ENCODE measurements around the gene SV2C. TPM values are rescaled to one million over a fixed set of nuclear protein-coding genes. Genes with fewer than 3 reads are reported as not detected.

Gene SV2C
- total and polyA plus RNA-seq, 2 donors from 2014 or later: 0.13 TPM; not detected in 1

- no peaks in the 10 kb centered on the region for H3K36me3 ChIP-seq (ENCODE audit: control insufficient read depth in 2 of 3, insufficient read depth in 3 of 3, low read length in 3 of 3)
- TF ChIP-seq CTCF (IDR thresholded peaks at IDR 0.05; ENCODE audit: borderline replicate concordance, extremely low read depth, insufficient read depth): no peak
- no peak for DNase-seq
- H3K9ac ChIP-seq (ENCODE audit: low read length in 3 of 3): no peak overlapping the region
- intact Hi-C loops (cut with DNase I): no loop called here
- no peaks in the 10 kb centered on the region for H3K27me3 ChIP-seq (ENCODE audit: control insufficient read depth, insufficient read depth, low read length)
- no peaks in the 10 kb centered on the region for H3K9me3 ChIP-seq (ENCODE audit: control insufficient read depth in 2 of 3, insufficient read depth in 1 of 3, low read length in 3 of 3)
- H3K4me1 ChIP-seq (ENCODE audit: control insufficient read depth in 2 of 3, insufficient read depth in 2 of 3, low read depth in 1 of 3, low read length in 3 of 3): no peaks in the 10 kb centered on the region
- no peak overlapping the region for H3K27ac ChIP-seq (ENCODE audit: low read depth in 2 of 2, low read length in 2 of 2)
- FAIRE-seq: no peak
- no peak overlapping the region for H3K4me3 ChIP-seq (ENCODE audit: low read length in 3 of 3)
These were observed 61.5 kb downstream of the SV2C start for GRCh38 chr5:76144513-76145274.

- no peak for TF ChIP-seq CTCF (IDR thresholded peaks at IDR 0.05; ENCODE audit: borderline replicate concordance, extremely low read depth, insufficient read depth)
- Histone ChIP-seq H3K4me3 (ENCODE audit: low read length in 3 of 3) (no peak overlapping the region), H3K4me1 (ENCODE audit: control insufficient read depth in 2 of 3, insufficient read depth in 2 of 3, low read depth in 1 of 3, low read length in 3 of 3) (no peaks in the 10 kb centered on the region), H3K27ac (ENCODE audit: low read depth in 2 of 2, low read length in 2 of 2) (no peak overlapping the region), H3K9ac (ENCODE audit: low read length in 3 of 3) (no peak overlapping the region), H3K27me3 (ENCODE audit: control insufficient read depth, insufficient read depth, low read length) (no peaks in the 10 kb centered on the region), H3K36me3 (ENCODE audit: control insufficient read depth in 2 of 3, insufficient read depth in 3 of 3, low read length in 3 of 3) (no peaks in the 10 kb centered on the region), H3K9me3 (ENCODE audit: control insufficient read depth in 2 of 3, insufficient read depth in 1 of 3, low read length in 3 of 3) (no peaks in the 10 kb centered on the region)
- FAIRE-seq (no peak), DNase-seq (no peak)
- intact Hi-C loops (cut with DNase I): no loop called here
These were observed 62.8 kb downstream of the SV2C start for GRCh38 chr5:76145945-76146344.

DNA sequence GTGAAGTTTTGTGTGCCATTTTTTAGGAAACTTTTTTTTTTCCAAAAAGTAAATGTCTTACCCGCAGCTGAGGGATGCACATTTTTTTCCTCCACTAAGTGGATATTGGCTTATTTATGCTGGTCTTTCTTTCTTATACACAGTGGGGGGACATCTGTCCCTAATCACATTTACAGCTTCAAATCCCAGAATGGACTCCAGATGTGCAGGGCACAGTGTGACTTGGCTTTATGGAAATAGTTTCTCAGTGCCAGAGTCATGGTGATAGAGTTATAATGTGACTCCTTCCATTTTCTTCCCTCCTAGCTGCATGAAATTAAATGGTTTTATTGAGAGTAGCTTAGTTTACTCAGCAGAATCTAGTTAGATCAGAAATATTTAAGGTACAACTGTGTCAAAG is 66.5 kb downstream of the SV2C start:
- TF ChIP-seq CTCF (IDR thresholded peaks at IDR 0.05; ENCODE audit: borderline replicate concordance, extremely low read depth, insufficient read depth): no peak
- no peaks in the 10 kb centered on the region for H3K4me1 ChIP-seq (ENCODE audit: control insufficient read depth in 2 of 3, insufficient read depth in 2 of 3, low read depth in 1 of 3, low read length in 3 of 3)
- intact Hi-C loops (cut with DNase I): no loop called here
- no peaks in the 10 kb centered on the region for H3K9me3 ChIP-seq (ENCODE audit: control insufficient read depth in 2 of 3, insufficient read depth in 1 of 3, low read length in 3 of 3)
- no peaks in the 10 kb centered on the region for H3K27me3 ChIP-seq (ENCODE audit: control insufficient read depth, insufficient read depth, low read length)
- no peak overlapping the region for H3K4me3 ChIP-seq (ENCODE audit: low read length in 3 of 3)
- no peak for FAIRE-seq
- H3K9ac ChIP-seq (ENCODE audit: low read length in 3 of 3): no peak overlapping the region
- no peaks in the 10 kb centered on the region for H3K36me3 ChIP-seq (ENCODE audit: control insufficient read depth in 2 of 3, insufficient read depth in 3 of 3, low read length in 3 of 3)
- H3K27ac ChIP-seq (ENCODE audit: low read depth in 2 of 2, low read length in 2 of 2): no peak overlapping the region
- peak in 1 of 5 donors; percentile 16 for DNase-seq

Data from kidney (tissue), 14 donors.